Endothelial cell of umbilical vein (primary cell): ENCODE results near the gene PMIS2. TPM values are rescaled to one million over a fixed set of nuclear protein-coding genes. Genes with fewer than 3 reads are reported as not detected.

Experiments used
- BruUV-seq: library from RNA; stranded (reverse); fragments of 400-500 nt; replicated peaks from 2 replicates; lab custom pipeline; 2021; lab: Mats Ljungman, UMichigan
- CTCF ChIA-PET: fragments of 300-600, 350-600 bp; sonication (Branson Sonifier 250); formaldehyde crosslinking; loops from one replicate; lab custom pipeline; 2021; ENCODE audit warnings: antibody characterized with exemption, inconsistent platforms; lab: Charles Lee
- POLR2A ChIA-PET: fragments of 300-600, 350-600 bp; sonication (Branson Sonifier 250); formaldehyde crosslinking; loops from one replicate; lab custom pipeline; 2021; ENCODE audit warnings: antibody characterized with exemption, inconsistent platforms; lab: Charles Lee
- DNase-seq: peaks from one replicate; pipeline ENCODE4 v3.0.0-alpha.2; 2011; ENCODE audit warnings: low read depth, low spot score
- FAIRE-seq: peaks from 2 replicates; lab custom pipeline; 2011; peaks lifted over from hg19 to GRCh38; lab: Jason Lieb, UNC
- H2AFZ ChIP-seq: 2 replicates; pipeline ENCODE4 v1.6.0; 2012; ENCODE audit warnings: low read depth, low read length, control low read depth, inconsistent platforms
- H3K27ac ChIP-seq: 2 replicates; pipeline ENCODE4 v1.5.1; 2011; ENCODE audit warnings: low read depth, mild to moderate bottlenecking, control low read depth, low read length, moderate library complexity; ENCODE audit not compliant: insufficient read depth
- H3K27me3 ChIP-seq, 2 experiments: 2 replicates each; pipeline versions ENCODE4 v1.6.0 to v1.6.1; 2011; ENCODE audit warnings: low read length in 2 of 2, mixed read lengths in 1 of 2; ENCODE audit not compliant: control insufficient read depth in 2 of 2, insufficient read depth in 2 of 2
- H3K36me3 ChIP-seq, 2 experiments: 2 replicates in 1 of 2; 3 replicates in 1 of 2; pipeline ENCODE4 v1.5.1; 2011; ENCODE audit warnings: low read length in 2 of 2, mild to moderate bottlenecking in 1 of 2, moderate library complexity in 1 of 2; ENCODE audit not compliant: control insufficient read depth in 2 of 2, insufficient read depth in 2 of 2; ENCODE audit errors: extremely low read depth in 1 of 2
- H3K4me1 ChIP-seq: 3 replicates; pipeline ENCODE4 v1.5.1; 2011; ENCODE audit warnings: mild to moderate bottlenecking, low read length; ENCODE audit not compliant: control insufficient read depth, insufficient read depth; ENCODE audit errors: extremely low read depth
- H3K4me2 ChIP-seq: 2 replicates; pipeline ENCODE4 v1.6.1; 2011; ENCODE audit warnings: low read length, control low read depth, mixed read lengths; ENCODE audit not compliant: insufficient read depth
- H3K4me3 ChIP-seq, 3 experiments: fragments of 200-600 bp in 1 of 3; sonication (generic), shearing (Covaris generic) in 1 of 3; replicated peaks in 1 of 3; 2 replicates each; pipeline ENCODE4 v1.5.1; 2011 to 2016; ENCODE audit warnings: control low read depth in 3 of 3, low read length in 3 of 3, mild to moderate bottlenecking in 2 of 3, inconsistent platforms in 1 of 3, low read depth in 1 of 3, moderate library complexity in 1 of 3; ENCODE audit not compliant: insufficient read depth in 1 of 3
- H3K79me2 ChIP-seq: 2 replicates; pipeline ENCODE4 v1.6.0; 2012; ENCODE audit warnings: low read length, inconsistent platforms; ENCODE audit not compliant: control insufficient read depth, insufficient read depth
- H3K9ac ChIP-seq: replicated peaks from 2 replicates; pipeline ENCODE3; 2011; ENCODE audit warnings: low read length, control low read depth; ENCODE audit not compliant: insufficient read depth; ENCODE audit errors: extremely low read depth
- H3K9me1 ChIP-seq: replicated peaks from 3 replicates; pipeline ENCODE4 v1.6.0; 2011; ENCODE audit warnings: mild to moderate bottlenecking, low read length; ENCODE audit not compliant: control insufficient read depth, insufficient read depth; ENCODE audit errors: extremely low read depth
- H3K9me3 ChIP-seq: replicated peaks from 2 replicates; pipeline ENCODE4 v1.5.1; 2012; ENCODE audit warnings: low read length, inconsistent platforms; ENCODE audit not compliant: control insufficient read depth, insufficient read depth
- H4K20me1 ChIP-seq: replicated peaks from 2 replicates; pipeline ENCODE3; 2011; ENCODE audit warnings: mild to moderate bottlenecking, low read length; ENCODE audit not compliant: control insufficient read depth, insufficient read depth; ENCODE audit errors: extremely low read depth
- EZH2 ChIP-seq: IDR thresholded peaks from 2 replicates; pipeline ENCODE4 v1.6.1; 2012; ENCODE audit warnings: borderline replicate concordance, low read depth, mild to moderate bottlenecking, moderate library complexity, low read length, inconsistent platforms; ENCODE audit not compliant: severe bottlenecking
- FOS ChIP-seq: IDR thresholded peaks from 2 replicates; pipeline ENCODE4 v1.6.1; 2011; ENCODE audit warnings: mild to moderate bottlenecking, low read length, moderate library complexity, borderline replicate concordance; ENCODE audit not compliant: insufficient read depth
- GATA2 ChIP-seq: IDR thresholded peaks from 2 replicates; pipeline ENCODE4 v1.7.0; 2011; ENCODE audit warnings: low read depth, mild to moderate bottlenecking, moderate library complexity, mixed read lengths, low read length; ENCODE audit not compliant: insufficient read length, insufficient read depth
- JUN ChIP-seq: IDR thresholded peaks from 2 replicates; pipeline ENCODE4 v1.6.1; 2011; ENCODE audit warnings: borderline replicate concordance, low read depth; ENCODE audit not compliant: insufficient read length, insufficient read depth
- MYC ChIP-seq: IDR thresholded peaks from one replicate; pipeline ENCODE4 v1.6.1; 2011; ENCODE audit warnings: mild to moderate bottlenecking, low read depth, low read length
- POLR2A ChIP-seq: IDR thresholded peaks from 2 replicates; pipeline ENCODE4 v1.6.1; 2012; ENCODE audit warnings: low read depth, mild to moderate bottlenecking, control low read depth, low read length
- POLR2AphosphoS5 ChIP-seq: IDR thresholded peaks from 2 replicates; pipeline ENCODE4 v1.6.1; 2012; ENCODE audit warnings: low read depth, mild to moderate bottlenecking, control low read depth, low read length, moderate library complexity; ENCODE audit not compliant: insufficient read depth
- dilution Hi-C: fragments of 300-500 bp; cut with MboI; formaldehyde crosslinking; loops from one replicate; pipeline ENCODE4 v1.15.0; 2019; ENCODE audit warnings: low sequenced_read_pairs; ENCODE audit not compliant: extremely low pct_ligation_motif_present
- intact Hi-C: fragments of 100-400 bp; cut with micrococcal nuclease; formaldehyde crosslinking; loops from one replicate; pipeline ENCODE4 v1.10.0; 2022
- polyA plus RNA-seq, 4 experiments: library from polyadenylated mRNA; depleted of rRNA in 3 of 4; stranded (reverse) in 3 of 4; unstranded in 1 of 4; fragments of >200 nt; gene quantifications; 2 replicates each; pipeline versions ENCODE4 v1.2.1 to v1.2.3, GENCODE V29; 2011 to 2012; ENCODE audit warnings: missing spikeins in 1 of 4
- total RNA-seq: library from RNA; stranded (reverse); gene quantifications from 2 replicates; pipeline ENCODE4 v1.2.3, GENCODE V29; 2021
- TF ChIP-seq, protein P1 (sequence below): IDR thresholded peaks from 2 replicates; pipeline ENCODE4 v1.6.1; 2011; ENCODE audit not compliant: insufficient read depth, insufficient read length
- TF ChIP-seq, protein P2 (sequence below), 2 donors: IDR thresholded peaks; 1 replicate in 1 of 2; 2 replicates in 1 of 2; pipeline ENCODE4 v1.5.1; 2011; ENCODE audit warnings: low read length in 2 of 2, mild to moderate bottlenecking in 2 of 2, moderate library complexity in 2 of 2, control low read depth in 1 of 2, inconsistent platforms in 1 of 2, low read depth in 1 of 2; ENCODE audit not compliant: insufficient read depth in 1 of 2; ENCODE audit errors: extremely low read depth in 1 of 2

PMIS2 gene
- total and polyA plus RNA-seq, 2 donors (not counting 3 experiments of a cell fraction or from before 2014, with no cell fraction given) = not detected

DNA sequence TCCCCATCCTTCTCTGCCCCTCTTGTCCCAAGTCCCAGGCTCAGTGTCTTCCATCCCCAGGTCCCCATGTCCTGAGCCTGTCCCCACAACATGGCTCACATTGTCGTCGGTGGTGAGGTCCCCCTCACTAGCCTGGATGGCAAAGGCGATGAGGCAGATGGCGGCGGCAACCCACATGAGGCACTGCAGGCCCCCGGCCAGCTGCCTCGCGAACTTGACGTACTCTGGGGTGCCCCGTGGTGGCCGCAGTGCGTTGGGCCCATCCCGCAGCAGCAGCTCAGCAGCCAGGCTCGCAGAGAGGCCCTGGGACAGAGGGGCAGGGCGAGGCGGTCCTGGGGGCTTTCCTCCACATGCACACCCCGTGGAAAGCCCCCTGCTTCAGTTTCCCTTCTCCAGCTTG is 23.6 kb upstream of the PMIS2 start:
- Histone ChIP-seq H3K4me2 (no peak overlapping the region), H3K27me3 (peaks cover 0 to 4% of the 10 kb centered on the region in 2 experiments), H3K4me1 (no peaks in the 10 kb centered on the region), H3K79me2 (no peaks in the 10 kb centered on the region), H3K9me1 (no peaks in the 10 kb centered on the region), H2AFZ (no peak overlapping the region), H3K9me3 (no peaks in the 10 kb centered on the region), H3K27ac (no peak overlapping the region), H4K20me1 (no peaks in the 10 kb centered on the region), H3K4me3 (no peak overlapping the region), H3K36me3 (no peaks in the 10 kb centered on the region), H3K9ac (no peak overlapping the region)
- POLR2A ChIA-PET = no interaction called here
- dilution Hi-C loops (no loop called here), intact Hi-C loops (no loop called here)
- FAIRE-seq (no peak), DNase-seq (no peak)
- TF ChIP-seq EZH2 (no peak), JUN (no peak), POLR2AphosphoS5 (no peak), GATA2 (no peak), FOS (no peak), MYC (no peak)
- TF ChIP-seq, protein P1, sequence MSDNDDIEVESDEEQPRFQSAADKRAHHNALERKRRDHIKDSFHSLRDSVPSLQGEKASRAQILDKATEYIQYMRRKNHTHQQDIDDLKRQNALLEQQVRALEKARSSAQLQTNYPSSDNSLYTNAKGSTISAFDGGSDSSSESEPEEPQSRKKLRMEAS = no peak
- no TSS peak for BruUV-seq
- CTCF ChIA-PET = interaction anchor here (1.5 kb wide), 1 partner anchor 14 kb away, joined by 6 read pairs; no protein-coding TSS in a partner anchor

DNA sequence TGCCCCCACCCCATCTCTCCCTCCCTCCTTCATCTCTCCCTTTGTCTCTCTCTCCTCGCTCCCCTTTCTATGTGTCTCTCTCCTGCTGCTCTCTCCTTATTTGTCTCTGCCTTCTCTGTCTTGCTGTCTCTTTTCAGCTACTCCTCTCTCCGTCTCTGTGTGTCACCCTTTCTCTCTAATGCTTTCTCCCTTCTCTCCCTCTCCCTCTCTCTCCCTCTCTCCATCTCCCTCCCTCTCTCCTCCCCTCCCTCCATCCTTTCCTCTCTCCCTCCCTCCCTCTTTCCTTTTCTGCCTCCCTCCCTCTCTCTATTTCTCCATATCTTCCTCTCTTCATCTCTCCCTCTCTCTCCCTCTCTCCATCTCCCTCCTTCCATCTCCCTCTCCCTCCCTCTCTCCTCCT is 23.2 kb upstream of the PMIS2 start:
- no peak overlapping the region for H3K4me3 ChIP-seq
- POLR2A ChIA-PET = no interaction called here
- DNase-seq = no peak
- H3K36me3 ChIP-seq = no peaks in the 10 kb centered on the region
- no peak overlapping the region for H3K27ac ChIP-seq
- H3K27me3 ChIP-seq = peaks cover 0 to 4% of the 10 kb centered on the region in 2 experiments
- dilution Hi-C loops = no loop called here
- no peaks in the 10 kb centered on the region for H3K4me1 ChIP-seq
- intact Hi-C loops = no loop called here
- no peak for FAIRE-seq
- H2AFZ ChIP-seq = no peak overlapping the region
- no peaks in the 10 kb centered on the region for H3K9me3 ChIP-seq
- TF ChIP-seq, protein P1 = no peak
- TF ChIP-seq EZH2 (no peak), JUN (no peak), POLR2AphosphoS5 (no peak), FOS (no peak), POLR2A (no peak), GATA2 (no peak), MYC (no peak)
- TF ChIP-seq, protein P2, sequence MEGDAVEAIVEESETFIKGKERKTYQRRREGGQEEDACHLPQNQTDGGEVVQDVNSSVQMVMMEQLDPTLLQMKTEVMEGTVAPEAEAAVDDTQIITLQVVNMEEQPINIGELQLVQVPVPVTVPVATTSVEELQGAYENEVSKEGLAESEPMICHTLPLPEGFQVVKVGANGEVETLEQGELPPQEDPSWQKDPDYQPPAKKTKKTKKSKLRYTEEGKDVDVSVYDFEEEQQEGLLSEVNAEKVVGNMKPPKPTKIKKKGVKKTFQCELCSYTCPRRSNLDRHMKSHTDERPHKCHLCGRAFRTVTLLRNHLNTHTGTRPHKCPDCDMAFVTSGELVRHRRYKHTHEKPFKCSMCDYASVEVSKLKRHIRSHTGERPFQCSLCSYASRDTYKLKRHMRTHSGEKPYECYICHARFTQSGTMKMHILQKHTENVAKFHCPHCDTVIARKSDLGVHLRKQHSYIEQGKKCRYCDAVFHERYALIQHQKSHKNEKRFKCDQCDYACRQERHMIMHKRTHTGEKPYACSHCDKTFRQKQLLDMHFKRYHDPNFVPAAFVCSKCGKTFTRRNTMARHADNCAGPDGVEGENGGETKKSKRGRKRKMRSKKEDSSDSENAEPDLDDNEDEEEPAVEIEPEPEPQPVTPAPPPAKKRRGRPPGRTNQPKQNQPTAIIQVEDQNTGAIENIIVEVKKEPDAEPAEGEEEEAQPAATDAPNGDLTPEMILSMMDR (IDR thresholded peaks at IDR 0.05; ENCODE audit: extremely low read depth in 1 of 2, insufficient read depth in 1 of 2, low read depth in 1 of 2, low read length in 2 of 2) = no peak
- no TSS peak for BruUV-seq
- no peak overlapping the region for H3K9ac ChIP-seq
- no peak overlapping the region for H3K4me2 ChIP-seq
- H3K79me2 ChIP-seq = no peaks in the 10 kb centered on the region
- H3K9me1 ChIP-seq = no peaks in the 10 kb centered on the region
- H4K20me1 ChIP-seq = no peaks in the 10 kb centered on the region
- CTCF ChIA-PET = interaction anchor here (1.5 kb wide), 1 partner anchor 14 kb away, joined by 6 read pairs; no protein-coding TSS in a partner anchor
